Measurements from ENCODE around the gene USP53. TPM values are rescaled to one million over a fixed set of nuclear protein-coding genes. Genes with fewer than 3 reads are reported as not detected.

The USP53 gene
- polyA plus RNA-seq, 2 of the 4 experiments (the other 2 are of a cell fraction): 10.2 to 50.7 TPM

DNA sequence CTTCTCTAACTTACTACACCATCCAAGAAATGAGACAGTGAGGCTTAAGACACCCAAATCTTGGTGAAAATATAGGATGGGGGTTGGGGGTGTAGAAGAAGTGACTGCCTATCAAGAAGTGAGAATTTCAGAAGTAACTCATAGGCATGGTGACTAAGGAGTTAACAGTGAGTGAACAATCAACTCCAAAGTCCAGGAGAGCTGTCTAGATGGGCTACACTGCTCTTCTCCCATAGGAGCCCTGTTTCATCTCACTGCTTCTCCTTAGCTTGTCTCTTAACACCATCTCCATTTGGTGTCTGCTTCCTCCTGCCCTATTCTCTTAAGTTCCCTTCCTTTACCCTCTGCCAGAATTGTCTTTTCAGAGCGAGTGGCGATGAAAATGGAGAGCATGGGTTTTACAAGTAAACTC is 86.8 kb downstream of the USP53 start:
- H3K4me2 ChIP-seq: peak overlapping the region; percentile 93
- ATAC-seq (peak; percentile 17 to 30; a peak in 4 of 6 replicates), DNase-seq (ENCODE audit: low read depth in 1 of 2, low spot score in 1 of 2) (peak in 1 of 2 experiments; percentile 14), FAIRE-seq (no peak)
- peaks cover 13% of the 10 kb centered on the region; the same call in 2 of the 3 replicates for H3K4me1 ChIP-seq
- TF ChIP-seq FOSL2 (IDR thresholded peaks at IDR 0.05): no peak
- no peak for TF ChIP-seq FOSL2 (CRISPR knock-in tag; IDR thresholded peaks at IDR 0.05)
- H3K4me3 ChIP-seq: peak overlapping the region; percentile 89
- POLR2A ChIA-PET: interaction anchor here (1.2 to 2.3 kb wide), 3 partner anchors 8 to 196 kb away, joined by 3 to 15 read pairs (median 3); partner anchors contain the start of gene USP53
- 6% methylated on average over 2 of the region's 2 CpGs for WGBS (ENCODE audit: missing lambda C conversion rate)
- peak overlapping the region; percentile 88 to 91 for H3K27ac ChIP-seq
- no peaks in the 10 kb centered on the region for H3K9me3 ChIP-seq
- CTCF ChIA-PET: interaction anchor here (0.9 to 3.2 kb wide), 4 partner anchors 13 to 318 kb away, joined by 3 to 10 read pairs (median 6); no protein-coding TSS in a partner anchor

DNA sequence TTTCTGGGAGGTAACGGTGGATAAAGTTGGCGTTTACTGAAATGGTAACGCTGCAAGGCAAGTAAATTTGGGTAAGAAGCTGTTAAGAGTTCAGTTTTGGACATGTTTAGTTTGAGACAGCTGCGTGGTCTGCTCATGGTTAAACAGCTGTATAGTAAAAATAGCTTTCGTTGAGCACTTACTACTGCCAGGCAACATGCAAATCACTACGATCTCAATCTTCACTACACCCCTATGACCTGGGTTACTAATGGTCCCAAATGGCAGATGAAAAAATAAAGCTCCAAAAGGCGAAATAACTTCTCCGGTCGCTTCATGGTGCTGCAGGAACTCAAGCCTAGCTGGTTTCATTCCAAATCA is 87.2 kb downstream of the USP53 start:
- 2% methylated on average over 9 of the region's 9 CpGs for WGBS (ENCODE audit: missing lambda C conversion rate)
- ATAC-seq: peak; percentile 2 to 12; a peak in 3 of 6 replicates
- peak overlapping the region; percentile 93 for H3K4me2 ChIP-seq
- POLR2A ChIA-PET: interaction anchor here (0.6 to 2.3 kb wide), 6 partner anchors 8 to 262 kb away, joined by 3 to 15 read pairs (median 3); partner anchors contain the start of gene USP53
- no peak for FAIRE-seq
- no peak for DNase-seq (ENCODE audit: low read depth in 1 of 2, low spot score in 1 of 2)
- peak overlapping the region; percentile 89 for H3K4me3 ChIP-seq
- H3K27ac ChIP-seq: peak overlapping the region; percentile 88 to 91
- no peaks in the 10 kb centered on the region for H3K9me3 ChIP-seq
- CTCF ChIA-PET: interaction anchor here (0.8 to 3.2 kb wide), 6 partner anchors 13 to 318 kb away, joined by 3 to 10 read pairs (median 4); no protein-coding TSS in a partner anchor
- no peak for TF ChIP-seq FOXS1 (CRISPR knock-in tag; IDR thresholded peaks at IDR 0.05)
- TF ChIP-seq CBX2 (IDR thresholded peaks at IDR 0.05; ENCODE audit: borderline replicate concordance, low read depth): no peak
- peaks cover 13% of the 10 kb centered on the region; the same call in 2 of the 3 replicates for H3K4me1 ChIP-seq

DNA sequence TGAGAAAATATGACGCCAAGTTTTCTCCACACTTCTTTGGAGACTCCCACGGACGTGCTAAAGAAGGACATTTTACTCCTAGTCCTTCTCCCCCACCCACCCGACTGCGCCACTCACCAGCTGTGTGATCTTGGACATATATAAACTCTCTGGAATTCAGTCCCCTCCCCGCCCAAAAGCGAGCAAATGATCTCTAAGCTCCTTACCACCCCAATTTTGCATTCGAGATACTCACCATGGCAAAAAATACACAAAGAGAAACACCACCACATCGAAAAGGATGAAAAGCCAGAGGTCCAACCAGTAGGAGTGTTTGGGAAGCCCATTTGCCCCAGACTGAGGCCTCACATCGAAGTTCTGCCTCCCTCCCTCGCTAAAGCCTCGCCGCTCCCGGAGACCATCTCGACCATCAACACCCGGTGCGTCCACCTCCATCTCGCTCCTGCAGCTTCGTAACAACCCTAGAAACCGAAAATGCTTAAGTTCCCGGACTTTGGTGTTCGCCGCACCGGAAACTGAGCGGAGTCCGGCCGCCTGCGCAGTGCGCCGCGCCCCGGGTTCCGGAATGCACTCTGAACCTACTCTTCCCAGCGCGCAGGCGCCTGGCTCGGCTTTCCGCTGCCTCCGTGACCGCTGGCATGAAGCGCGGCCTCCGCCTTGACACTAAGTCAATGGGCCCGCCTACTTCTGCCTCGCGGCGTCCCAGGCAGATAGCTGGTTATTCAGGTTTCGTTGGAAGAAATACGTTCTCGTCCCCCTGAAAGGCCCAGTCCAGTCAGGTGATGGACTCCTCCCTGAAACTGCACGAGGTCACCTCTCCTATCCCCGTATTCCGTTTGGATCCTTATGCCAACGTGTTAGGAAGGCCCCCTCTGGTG is 87.8 kb downstream of the USP53 start:
- Histone ChIP-seq H3K9me3 (no peaks in the 10 kb centered on the region), H3K4me1 (peaks cover 13% of the 10 kb centered on the region; the same call in 2 of the 3 replicates), H3K27ac (peak overlapping the region; percentile 88 to 91), H3K4me3 (peak overlapping the region; percentile 89), H3K4me2 (peak overlapping the region; percentile 93)
- ChIA-PET POLR2A (interaction anchor here (0.6 to 2.3 kb wide), 7 partner anchors 9 to 263 kb away, joined by 3 to 15 read pairs (median 3); partner anchors contain the start of gene USP53), CTCF (interaction anchor here (0.8 to 3.2 kb wide), 6 partner anchors 13 to 319 kb away, joined by 3 to 10 read pairs (median 4); no protein-coding TSS in a partner anchor)
- peak; percentile 66 to 93 for DNase-seq (ENCODE audit: low read depth in 1 of 2, low spot score in 1 of 2)
- WGBS (ENCODE audit: missing lambda C conversion rate): under 1% methylated on average over 39 of the region's 54 CpGs
- TF ChIP-seq, protein P1, sequence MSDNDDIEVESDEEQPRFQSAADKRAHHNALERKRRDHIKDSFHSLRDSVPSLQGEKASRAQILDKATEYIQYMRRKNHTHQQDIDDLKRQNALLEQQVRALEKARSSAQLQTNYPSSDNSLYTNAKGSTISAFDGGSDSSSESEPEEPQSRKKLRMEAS (IDR thresholded peaks at IDR 0.05): peak; percentile 85
- TF ChIP-seq JUN (IDR thresholded peaks at IDR 0.05) (peak in 1 of 2 experiments; percentile 45; a peak in 1 of 5 replicates), FOXS1 (CRISPR knock-in tag; IDR thresholded peaks at IDR 0.05) (no peak), PHF8 (IDR thresholded peaks at IDR 0.05; ENCODE audit: borderline replicate concordance, low read depth) (0 out of 2 replicates have a peak, but pooled peaks have one; percentile 38), HDAC2 (IDR thresholded peaks at IDR 0.05) (no peak), POLR2A (IDR thresholded peaks at IDR 0.05; ENCODE audit: low read length) (peak; percentile 12)
- TF ChIP-seq, protein P2, sequence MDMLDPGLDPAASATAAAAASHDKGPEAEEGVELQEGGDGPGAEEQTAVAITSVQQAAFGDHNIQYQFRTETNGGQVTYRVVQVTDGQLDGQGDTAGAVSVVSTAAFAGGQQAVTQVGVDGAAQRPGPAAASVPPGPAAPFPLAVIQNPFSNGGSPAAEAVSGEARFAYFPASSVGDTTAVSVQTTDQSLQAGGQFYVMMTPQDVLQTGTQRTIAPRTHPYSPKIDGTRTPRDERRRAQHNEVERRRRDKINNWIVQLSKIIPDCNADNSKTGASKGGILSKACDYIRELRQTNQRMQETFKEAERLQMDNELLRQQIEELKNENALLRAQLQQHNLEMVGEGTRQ (IDR thresholded peaks at IDR 0.05): peak; percentile 71
- TF ChIP-seq, protein P3, sequence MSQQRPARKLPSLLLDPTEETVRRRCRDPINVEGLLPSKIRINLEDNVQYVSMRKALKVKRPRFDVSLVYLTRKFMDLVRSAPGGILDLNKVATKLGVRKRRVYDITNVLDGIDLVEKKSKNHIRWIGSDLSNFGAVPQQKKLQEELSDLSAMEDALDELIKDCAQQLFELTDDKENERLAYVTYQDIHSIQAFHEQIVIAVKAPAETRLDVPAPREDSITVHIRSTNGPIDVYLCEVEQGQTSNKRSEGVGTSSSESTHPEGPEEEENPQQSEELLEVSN (IDR thresholded peaks at IDR 0.05; ENCODE audit: borderline replicate concordance, low read depth): peak; percentile 53; the same call in 1 of the 2 replicates
- ATAC-seq: peak; percentile 96 to 98
- FAIRE-seq: no peak

DNA sequence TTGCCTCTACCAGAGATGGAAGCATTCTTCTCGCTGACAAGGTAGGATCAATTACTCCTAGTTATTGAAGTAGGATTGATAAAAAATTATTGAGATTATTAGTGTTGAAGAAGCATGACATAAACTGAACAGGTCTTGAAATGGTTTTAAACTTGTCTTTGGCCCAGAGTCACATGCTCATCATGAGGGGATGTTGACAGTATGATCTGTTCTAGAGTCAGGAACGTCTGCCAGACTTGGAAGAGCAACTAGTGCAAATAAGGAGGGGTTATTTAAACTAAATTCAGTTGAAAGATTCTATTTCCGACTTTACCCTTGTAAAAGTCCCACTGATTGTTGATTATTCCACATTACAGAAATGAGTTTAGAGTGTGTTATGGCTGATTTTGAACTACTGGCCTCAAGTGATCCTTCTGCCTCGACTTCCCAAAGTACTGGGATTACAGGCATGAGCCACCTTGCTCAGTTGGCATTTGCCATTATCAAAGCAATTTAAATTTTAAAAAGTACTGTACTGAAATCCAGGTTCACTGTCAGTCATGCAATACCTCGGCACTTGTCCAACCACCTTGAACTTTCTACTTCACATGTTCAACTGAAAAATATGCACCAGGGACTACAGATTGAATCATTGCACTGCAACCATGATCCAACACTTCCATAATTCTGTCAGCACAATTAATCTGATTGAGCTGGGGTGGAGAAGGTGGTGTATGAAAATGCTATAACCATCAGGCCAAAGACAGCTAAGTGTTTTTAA is 89.7 kb downstream of the USP53 start:
- ChIA-PET POLR2A (no interaction called here), CTCF (interaction anchor here (0.7 to 3.7 kb wide), 2 partner anchors 11 to 20 kb away, joined by 3 to 12 read pairs; partner anchors contain the start of gene FABP2)
- Histone ChIP-seq H3K4me3 (no peak overlapping the region), H3K4me1 (peaks cover 13% of the 10 kb centered on the region; the same call in 2 of the 3 replicates), H3K4me2 (no peak overlapping the region), H3K27ac (no peak overlapping the region), H3K9me3 (no peaks in the 10 kb centered on the region)
- no peak for FAIRE-seq
- no peak for DNase-seq (ENCODE audit: low read depth in 1 of 2, low spot score in 1 of 2)
- 53% methylated on average over 5 of the region's 5 CpGs for WGBS (ENCODE audit: missing lambda C conversion rate)
- TF ChIP-seq TP53 (CRISPR knock-in tag; IDR thresholded peaks at IDR 0.05): no peak
- TF ChIP-seq, protein P2 (IDR thresholded peaks at IDR 0.05): no peak
- TF ChIP-seq RARB (CRISPR knock-in tag; IDR thresholded peaks at IDR 0.05): no peak
- TF ChIP-seq SMC3 (IDR thresholded peaks at IDR 0.05): no peak
- TF ChIP-seq POLR2AphosphoS2 (conservative IDR thresholded peaks at IDR 0.05; ENCODE audit: low read length): no peak
- TF ChIP-seq NFE2L2 (conservative IDR thresholded peaks at IDR 0.05; ENCODE audit: low read length): no peak
- TF ChIP-seq JUNB (IDR thresholded peaks at IDR 0.05): no peak
- no peak for TF ChIP-seq MAZ (IDR thresholded peaks at IDR 0.05; ENCODE audit: borderline replicate concordance, low read depth, low read length)
- no peak for TF ChIP-seq MYC (IDR thresholded peaks at IDR 0.05; ENCODE audit: borderline replicate concordance, low read length)
- no peak for TF ChIP-seq CHD4 (IDR thresholded peaks at IDR 0.05; ENCODE audit: borderline replicate concordance)
- TF ChIP-seq, protein P4, sequence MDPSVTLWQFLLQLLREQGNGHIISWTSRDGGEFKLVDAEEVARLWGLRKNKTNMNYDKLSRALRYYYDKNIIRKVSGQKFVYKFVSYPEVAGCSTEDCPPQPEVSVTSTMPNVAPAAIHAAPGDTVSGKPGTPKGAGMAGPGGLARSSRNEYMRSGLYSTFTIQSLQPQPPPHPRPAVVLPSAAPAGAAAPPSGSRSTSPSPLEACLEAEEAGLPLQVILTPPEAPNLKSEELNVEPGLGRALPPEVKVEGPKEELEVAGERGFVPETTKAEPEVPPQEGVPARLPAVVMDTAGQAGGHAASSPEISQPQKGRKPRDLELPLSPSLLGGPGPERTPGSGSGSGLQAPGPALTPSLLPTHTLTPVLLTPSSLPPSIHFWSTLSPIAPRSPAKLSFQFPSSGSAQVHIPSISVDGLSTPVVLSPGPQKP (IDR thresholded peaks at IDR 0.05; ENCODE audit: low read depth, low read length): no peak
- no peak for TF ChIP-seq EP300 (IDR thresholded peaks at IDR 0.05)
- TF ChIP-seq FOSL2 (IDR thresholded peaks at IDR 0.05): no peak
- no peak for TF ChIP-seq FOSL2 (CRISPR knock-in tag; IDR thresholded peaks at IDR 0.05)
- TF ChIP-seq KDM5A (IDR thresholded peaks at IDR 0.05): no peak
- ATAC-seq: no peak

Data from A549 (cell line).